H9 (cell line): ENCODE measurements around the gene DPPA4. TPM values are rescaled to one million over a fixed set of nuclear protein-coding genes. Genes with fewer than 3 reads are reported as not detected.

Experiments
- DNase-seq: peaks from one replicate; pipeline ENCODE4 v3.0.0-alpha.2; 2017
- H2AFZ ChIP-seq: one replicate; pipeline ENCODE4 v1.6.1; 2013; ENCODE audit warnings: mild to moderate bottlenecking, low read length, control low read depth, moderate library complexity
- H2AK5ac ChIP-seq: 2 replicates; pipeline ENCODE4 v1.6.1; 2013; ENCODE audit warnings: low read length, control low read depth, mixed read lengths; ENCODE audit not compliant: insufficient read length
- H2BK120ac ChIP-seq: one replicate; pipeline ENCODE4 v1.6.1; 2013; ENCODE audit warnings: low read depth, mild to moderate bottlenecking, low read length, control low read depth, inconsistent platforms; ENCODE audit not compliant: poor library complexity, severe bottlenecking
- H2BK12ac ChIP-seq: 2 replicates; pipeline ENCODE4 v1.6.1; 2013; ENCODE audit warnings: low read length, control low read depth, mixed read lengths, low read depth; ENCODE audit not compliant: insufficient read length
- H2BK15ac ChIP-seq: 2 replicates; pipeline ENCODE4 v1.6.1; 2013; ENCODE audit warnings: low read depth, low read length, control low read depth
- H2BK20ac ChIP-seq: one replicate; pipeline ENCODE4 v1.6.1; 2013; ENCODE audit warnings: low read depth, mild to moderate bottlenecking, low read length, control low read depth, inconsistent platforms; ENCODE audit not compliant: poor library complexity, severe bottlenecking
- H2BK5ac ChIP-seq: 2 replicates; pipeline ENCODE4 v1.6.1; 2013; ENCODE audit warnings: low read length, control low read depth, mixed read lengths; ENCODE audit not compliant: insufficient read length
- H3K14ac ChIP-seq: 2 replicates; pipeline ENCODE4 v1.6.1; 2013; ENCODE audit warnings: low read length, control low read depth; ENCODE audit not compliant: insufficient read depth
- H3K18ac ChIP-seq: 2 replicates; pipeline ENCODE4 v1.6.1; 2013; ENCODE audit warnings: low read depth, mild to moderate bottlenecking, mixed read lengths, low read length, control low read depth; ENCODE audit not compliant: insufficient read length
- H3K23ac ChIP-seq: 2 replicates; pipeline ENCODE4 v1.6.1; 2013; ENCODE audit warnings: low read length, control low read depth, mixed read lengths, low read depth; ENCODE audit not compliant: insufficient read length
- H3K23me2 ChIP-seq: 2 replicates; pipeline ENCODE4 v1.6.1; 2013; ENCODE audit warnings: low read depth, mild to moderate bottlenecking, mixed read lengths, low read length, control low read depth; ENCODE audit not compliant: insufficient read length, poor library complexity, severe bottlenecking
- H3K27ac ChIP-seq: 2 replicates; pipeline ENCODE4 v1.5.1; 2013; ENCODE audit warnings: low read length, control low read depth, mixed read lengths, low read depth; ENCODE audit not compliant: insufficient read length
- H3K27me3 ChIP-seq: 2 replicates; pipeline ENCODE4 v1.6.1; 2013; ENCODE audit warnings: low read length, control low read depth, inconsistent platforms; ENCODE audit not compliant: insufficient read depth
- H3K4ac ChIP-seq: 2 replicates; pipeline ENCODE4 v1.6.1; 2013; ENCODE audit warnings: low read depth, mild to moderate bottlenecking, control low read depth, inconsistent platforms, low read length, moderate library complexity
- H3K4me1 ChIP-seq: 2 replicates; pipeline ENCODE4 v1.6.1; 2013; ENCODE audit warnings: low read length, control low read depth, inconsistent platforms; ENCODE audit not compliant: insufficient read depth
- H3K4me2 ChIP-seq: 2 replicates; pipeline ENCODE4 v1.6.1; 2013; ENCODE audit warnings: low read length, control low read depth, mixed read lengths; ENCODE audit not compliant: insufficient read length, insufficient read depth
- H3K56ac ChIP-seq: 2 replicates; pipeline ENCODE4 v1.6.1; 2013; ENCODE audit warnings: low read depth, mild to moderate bottlenecking, mixed read lengths, low read length, control low read depth; ENCODE audit not compliant: insufficient read length
- H3K79me1 ChIP-seq: 2 replicates; pipeline ENCODE4 v1.6.1; 2013; ENCODE audit warnings: low read depth, mild to moderate bottlenecking, moderate library complexity, low read length, control low read depth, inconsistent platforms; ENCODE audit not compliant: insufficient read depth, poor library complexity, severe bottlenecking
- H3K79me2 ChIP-seq: 2 replicates; pipeline ENCODE4 v1.6.1; 2013; ENCODE audit warnings: low read length, control low read depth, inconsistent platforms; ENCODE audit not compliant: insufficient read depth
- H3K9ac ChIP-seq: 2 replicates; pipeline ENCODE4 v1.6.1; 2013; ENCODE audit warnings: low read length, control low read depth, mixed read lengths; ENCODE audit not compliant: insufficient read length; ENCODE audit errors: extremely low read depth
- H3K9me3 ChIP-seq: one replicate; pipeline ENCODE4 v1.6.1; 2013; ENCODE audit warnings: low read depth, low read length, inconsistent platforms; ENCODE audit not compliant: control insufficient read depth
- H3T11ph ChIP-seq: one replicate; pipeline ENCODE4 v1.6.1; 2013; ENCODE audit warnings: mild to moderate bottlenecking, low read length, control low read depth, inconsistent platforms
- H4K20me1 ChIP-seq: one replicate; pipeline ENCODE4 v1.6.1; 2013; ENCODE audit not compliant: control insufficient read depth, insufficient read length, insufficient read depth
- H4K5ac ChIP-seq: 2 replicates; pipeline ENCODE4 v1.6.1; 2013; ENCODE audit warnings: low read depth, mild to moderate bottlenecking, mixed read lengths, low read length, control low read depth; ENCODE audit not compliant: insufficient read length
- H4K8ac ChIP-seq: replicated peaks from 2 replicates; pipeline ENCODE4 v1.6.1; 2013; ENCODE audit warnings: low read length, control low read depth, mixed read lengths, low read depth; ENCODE audit not compliant: insufficient read length
- H4K91ac ChIP-seq: 2 replicates; pipeline ENCODE4 v1.6.1; 2013; ENCODE audit warnings: low read depth, mild to moderate bottlenecking, moderate library complexity, mixed read lengths, low read length, control low read depth; ENCODE audit not compliant: insufficient read length
- H3K27ac Mint-ChIP-seq, 3 experiments: 2 replicates in 2 of 3; 3 replicates in 1 of 3; pipeline ENCODE4 v1.8.0; 2020 to 2021; ENCODE audit warnings: mixed read lengths in 3 of 3, mild to moderate bottlenecking in 1 of 3, moderate library complexity in 1 of 3
- H3K27me3 Mint-ChIP-seq: 2 replicates; pipeline ENCODE4 v1.8.0; 2021; ENCODE audit warnings: low read depth, mild to moderate bottlenecking, moderate library complexity, mixed read lengths
- H3K36me3 Mint-ChIP-seq, 3 experiments: 2 replicates in 2 of 3; 3 replicates in 1 of 3; pipeline ENCODE4 v1.8.0; 2020 to 2021; ENCODE audit warnings: low read depth in 3 of 3, mixed read lengths in 3 of 3; ENCODE audit not compliant: insufficient read depth in 1 of 3
- H3K4me1 Mint-ChIP-seq, 2 experiments: 2 replicates each; pipeline ENCODE4 v1.8.0; 2020; ENCODE audit warnings: mixed read lengths in 2 of 2
- H3K4me3 Mint-ChIP-seq, 2 experiments: 2 replicates in 1 of 2; 3 replicates in 1 of 2; pipeline ENCODE4 v1.8.0; 2020 to 2021; ENCODE audit warnings: mild to moderate bottlenecking in 2 of 2, mixed read lengths in 2 of 2, moderate library complexity in 1 of 2
- H3K9me3 Mint-ChIP-seq, 2 experiments: 2 replicates in 1 of 2; 3 replicates in 1 of 2; pipeline ENCODE4 v1.8.0; 2020; ENCODE audit warnings: mild to moderate bottlenecking in 2 of 2, mixed read lengths in 2 of 2, moderate library complexity in 1 of 2
- CTCF ChIP-seq: fragments of 200-600 bp; sonication (generic); conservative IDR thresholded peaks from 3 replicates; pipeline ENCODE4 v1.8.0; 2021; ENCODE audit warnings: antibody characterized with exemption, mild to moderate bottlenecking
- WGBS: extraction: QIAGEN DNeasy Blood & Tissue Kit; methylation state at CpG from one replicate; pipeline ENCODE4 v1.1.7; 2013; ENCODE audit warnings: missing lambda C conversion rate, low lambda C conversion rate, mixed read lengths; ENCODE audit not compliant: insufficient read length; ENCODE audit errors: extremely low coverage; 5-methylcytosine and 5-hydroxymethylcytosine counted together
- long read RNA-seq: library from polyadenylated mRNA; unstranded; transcript quantifications from one replicate; pipeline ENCODE4 v2.0.0, GENCODE V29; 2020
- total RNA-seq: library from RNA; stranded (reverse); gene quantifications from 2 replicates; pipeline ENCODE4 v1.2.1, GENCODE V29; 2021

The DPPA4 gene
- total RNA-seq: 796 and 821 TPM in 2 replicates
- long read RNA-seq, transcript DPPA4-207 (2 exons, 680 nt): minor isoform, 7 of 1,826 reads
- long read RNA-seq, transcript DPPA4-202 (6 exons, 1,087 nt): minor isoform, 50 of 1,826 reads
- long read RNA-seq, transcript DPPA4-203 (2 exons, 3,043 nt): minor isoform, 17 of 1,826 reads
- long read RNA-seq, transcript DPPA4-201 (7 exons, 2,817 nt): major isoform, 1,338 of 1,826 reads
- long read RNA-seq, partial matches to known transcripts: 54 of 1,826 reads
- long read RNA-seq, other reads (novel, unspliced or antisense): 355 of 1,826 reads

- no peak within 1 kb of the TSS for H2AK5ac ChIP-seq
- peak within 1 kb of the TSS; percentile 98 for H3K27ac ChIP-seq
- H3K4ac ChIP-seq: no peak within 1 kb of the TSS; the same call in 1 of the 2 replicates
- no CpG with 5 or more reads among the region's 5 CpGs for WGBS
- H3K27me3 ChIP-seq: no peaks in the 10 kb centered on the region
- peak within 1 kb of the TSS; percentile 78 for H2BK5ac ChIP-seq
- peak within 1 kb of the TSS; percentile 93 to 99 for H3K4me3 Mint-ChIP-seq
- no peak within 1 kb of the TSS for H3T11ph ChIP-seq
- peak within 1 kb of the TSS; percentile 92 for H2BK120ac ChIP-seq
- H3K4me1 ChIP-seq: no peaks in the 10 kb centered on the region
- H3K18ac ChIP-seq: peak within 1 kb of the TSS; percentile 89
- peak within 1 kb of the TSS; percentile 93; the same call in 1 of the 2 replicates for H3K14ac ChIP-seq
- H2AFZ ChIP-seq: no peak within 1 kb of the TSS
- no peaks in the 10 kb centered on the region for H3K9me3 ChIP-seq
- peak within 1 kb of the TSS; percentile 56 for H3K56ac ChIP-seq
- H3K4me1 Mint-ChIP-seq: peaks cover 42 to 53% of the 10 kb centered on the region in 2 experiments
- no peak within 1 kb of the TSS for H4K5ac ChIP-seq
- H4K91ac ChIP-seq: no peak within 1 kb of the TSS
- peaks cover 15% of the 10 kb centered on the region for H3K23me2 ChIP-seq
- peak within 1 kb of the TSS; percentile 96 for H3K4me2 ChIP-seq
- peak within 1 kb of the TSS; percentile 88 to 100 (median 99) for H3K27ac Mint-ChIP-seq
- H4K8ac ChIP-seq: no peak within 1 kb of the TSS
- H2BK20ac ChIP-seq: no peak within 1 kb of the TSS
- H2BK12ac ChIP-seq: no peak within 1 kb of the TSS
- H3K9ac ChIP-seq: peak within 1 kb of the TSS; percentile 99
- peak; percentile 84 for DNase-seq
- peaks cover 57% of the 10 kb centered on the region; the same call in 1 of the 2 replicates for H3K79me2 ChIP-seq
- H3K9me3 Mint-ChIP-seq: peaks cover 14 to 17% of the 10 kb centered on the region in 2 experiments; a peak in 4 of 5 replicates
- no peak within 1 kb of the TSS for H3K23ac ChIP-seq
- H4K20me1 ChIP-seq: no peaks in the 10 kb centered on the region
- peaks cover 51 to 60% (median 55%) of the 10 kb centered on the region in 3 experiments for H3K36me3 Mint-ChIP-seq
- no peak within 1 kb of the TSS for H2BK15ac ChIP-seq
- TF ChIP-seq CTCF: no peak
- H3K79me1 ChIP-seq: no peaks in the 10 kb centered on the region
- H3K27me3 Mint-ChIP-seq: peaks cover 1% of the 10 kb centered on the region; the same call in 1 of the 2 replicates
Observed at GRCh38 chr3:109337393-109337792, at the start of gene DPPA4. Gene DPPA4, minus strand, starts transcription at chr3:109337546. Its CDS starts 29 bp downstream, at chr3:109337517.
